HFF-Myc (cell line): ENCODE results near the gene DAPK2.

Experiments
- DNase-seq: peaks from one replicate; pipeline ENCODE4 v3.0.0-alpha.2; 2011; ENCODE audit warnings: low read depth; ENCODE audit errors: extremely low read depth
- H3K4me3 ChIP-seq: replicated peaks from 2 replicates; pipeline ENCODE4 v1.5.1; 2011; ENCODE audit warnings: low read depth, mild to moderate bottlenecking, control low read depth, low read length
- CTCF ChIP-seq: IDR thresholded peaks from 2 replicates; pipeline ENCODE4 v1.5.1; 2012; ENCODE audit warnings: mild to moderate bottlenecking, low read depth, low read length, control low read depth; ENCODE audit errors: missing control alignments

DAPK2 gene

GRCh38 chr15:63896336-63897115 is 149.8 kb downstream of the DAPK2 start:
- DNase-seq = no peak

GRCh38 chr15:63895787-63896218 is 150.5 kb downstream of the DAPK2 start:
- TF ChIP-seq CTCF = no peak
- no peak overlapping the region for H3K4me3 ChIP-seq
- DNase-seq = no peak

More at GRCh38 chr15:63896336-63897115, 149.8 kb downstream of the DAPK2 start:
- no peak for TF ChIP-seq CTCF
- H3K4me3 ChIP-seq = no peak overlapping the region

GRCh38 chr15:63895194-63895593 is 151.1 kb downstream of the DAPK2 start:
- TF ChIP-seq CTCF = no peak
- no peak for DNase-seq

GRCh38 chr15:63894662-63894949 is 151.7 kb downstream of the DAPK2 start:
- no peak overlapping the region for H3K4me3 ChIP-seq
- no peak for TF ChIP-seq CTCF
- DNase-seq = no peak

More at GRCh38 chr15:63895194-63895593, 151.1 kb downstream of the DAPK2 start:
- H3K4me3 ChIP-seq = no peak overlapping the region

GRCh38 chr15:63893866-63894661 is 152.2 kb downstream of the DAPK2 start:
- no peak for DNase-seq
- H3K4me3 ChIP-seq = no peak overlapping the region

More at GRCh38 chr15:63893866-63894661, 152.2 kb downstream of the DAPK2 start:
- no peak for TF ChIP-seq CTCF
